Endothelial cell of umbilical vein (primary cell): ENCODE data around the gene IGFBP6. TPM values are rescaled to one million over a fixed set of nuclear protein-coding genes. Genes with fewer than 3 reads are reported as not detected.
"Not testable (repeated sequence)": the region's sequence is repeated elsewhere in the genome, so short reads cannot be mapped to it uniquely, and the experiment has no call there.

Source experiments
- BruUV-seq: library from RNA; stranded (reverse); fragments of 400-500 nt; replicated peaks from 2 replicates; lab custom pipeline; 2021; lab: Mats Ljungman, UMichigan
- CTCF ChIA-PET: fragments of 300-600, 350-600 bp; sonication (Branson Sonifier 250); formaldehyde crosslinking; loops from one replicate; lab custom pipeline; 2021; ENCODE audit warnings: antibody characterized with exemption, inconsistent platforms; lab: Charles Lee
- POLR2A ChIA-PET: fragments of 300-600, 350-600 bp; sonication (Branson Sonifier 250); formaldehyde crosslinking; loops from one replicate; lab custom pipeline; 2021; ENCODE audit warnings: antibody characterized with exemption, inconsistent platforms; lab: Charles Lee
- DNase-seq: peaks from one replicate; pipeline ENCODE4 v3.0.0-alpha.2; 2011; ENCODE audit warnings: low read depth, low spot score
- FAIRE-seq: peaks from 2 replicates; lab custom pipeline; 2011; peaks lifted over from hg19 to GRCh38; lab: Jason Lieb, UNC
- H2AFZ ChIP-seq: 2 replicates; pipeline ENCODE4 v1.6.0; 2012; ENCODE audit warnings: low read depth, low read length, control low read depth, inconsistent platforms
- H3K27ac ChIP-seq: 2 replicates; pipeline ENCODE4 v1.5.1; 2011; ENCODE audit warnings: low read depth, mild to moderate bottlenecking, control low read depth, low read length, moderate library complexity; ENCODE audit not compliant: insufficient read depth
- H3K27me3 ChIP-seq, 2 experiments: 2 replicates each; pipeline versions ENCODE4 v1.6.0 to v1.6.1; 2011; ENCODE audit warnings: low read length in 2 of 2, mixed read lengths in 1 of 2; ENCODE audit not compliant: control insufficient read depth in 2 of 2, insufficient read depth in 2 of 2
- H3K36me3 ChIP-seq, 2 experiments: 2 replicates in 1 of 2; 3 replicates in 1 of 2; pipeline ENCODE4 v1.5.1; 2011; ENCODE audit warnings: low read length in 2 of 2, mild to moderate bottlenecking in 1 of 2, moderate library complexity in 1 of 2; ENCODE audit not compliant: control insufficient read depth in 2 of 2, insufficient read depth in 2 of 2; ENCODE audit errors: extremely low read depth in 1 of 2
- H3K4me1 ChIP-seq: 3 replicates; pipeline ENCODE4 v1.5.1; 2011; ENCODE audit warnings: mild to moderate bottlenecking, low read length; ENCODE audit not compliant: control insufficient read depth, insufficient read depth; ENCODE audit errors: extremely low read depth
- H3K4me2 ChIP-seq: 2 replicates; pipeline ENCODE4 v1.6.1; 2011; ENCODE audit warnings: low read length, control low read depth, mixed read lengths; ENCODE audit not compliant: insufficient read depth
- H3K4me3 ChIP-seq, 3 experiments: fragments of 200-600 bp in 1 of 3; sonication (generic), shearing (Covaris generic) in 1 of 3; replicated peaks in 1 of 3; 2 replicates each; pipeline ENCODE4 v1.5.1; 2011 to 2016; ENCODE audit warnings: control low read depth in 3 of 3, low read length in 3 of 3, mild to moderate bottlenecking in 2 of 3, inconsistent platforms in 1 of 3, low read depth in 1 of 3, moderate library complexity in 1 of 3; ENCODE audit not compliant: insufficient read depth in 1 of 3
- H3K79me2 ChIP-seq: 2 replicates; pipeline ENCODE4 v1.6.0; 2012; ENCODE audit warnings: low read length, inconsistent platforms; ENCODE audit not compliant: control insufficient read depth, insufficient read depth
- H3K9ac ChIP-seq: replicated peaks from 2 replicates; pipeline ENCODE3; 2011; ENCODE audit warnings: low read length, control low read depth; ENCODE audit not compliant: insufficient read depth; ENCODE audit errors: extremely low read depth
- H3K9me1 ChIP-seq: replicated peaks from 3 replicates; pipeline ENCODE4 v1.6.0; 2011; ENCODE audit warnings: mild to moderate bottlenecking, low read length; ENCODE audit not compliant: control insufficient read depth, insufficient read depth; ENCODE audit errors: extremely low read depth
- H3K9me3 ChIP-seq: replicated peaks from 2 replicates; pipeline ENCODE4 v1.5.1; 2012; ENCODE audit warnings: low read length, inconsistent platforms; ENCODE audit not compliant: control insufficient read depth, insufficient read depth
- H4K20me1 ChIP-seq: replicated peaks from 2 replicates; pipeline ENCODE3; 2011; ENCODE audit warnings: mild to moderate bottlenecking, low read length; ENCODE audit not compliant: control insufficient read depth, insufficient read depth; ENCODE audit errors: extremely low read depth
- CTCF ChIP-seq, 2 donors: IDR thresholded peaks; 1 replicate in 1 of 2; 2 replicates in 1 of 2; pipeline ENCODE4 v1.5.1; 2011; ENCODE audit warnings: low read length in 2 of 2, mild to moderate bottlenecking in 2 of 2, moderate library complexity in 2 of 2, control low read depth in 1 of 2, inconsistent platforms in 1 of 2, low read depth in 1 of 2; ENCODE audit not compliant: insufficient read depth in 1 of 2; ENCODE audit errors: extremely low read depth in 1 of 2
- EZH2 ChIP-seq: IDR thresholded peaks from 2 replicates; pipeline ENCODE4 v1.6.1; 2012; ENCODE audit warnings: borderline replicate concordance, low read depth, mild to moderate bottlenecking, moderate library complexity, low read length, inconsistent platforms; ENCODE audit not compliant: severe bottlenecking
- FOS ChIP-seq: IDR thresholded peaks from 2 replicates; pipeline ENCODE4 v1.6.1; 2011; ENCODE audit warnings: mild to moderate bottlenecking, low read length, moderate library complexity, borderline replicate concordance; ENCODE audit not compliant: insufficient read depth
- GATA2 ChIP-seq: IDR thresholded peaks from 2 replicates; pipeline ENCODE4 v1.7.0; 2011; ENCODE audit warnings: low read depth, mild to moderate bottlenecking, moderate library complexity, mixed read lengths, low read length; ENCODE audit not compliant: insufficient read length, insufficient read depth
- JUN ChIP-seq: IDR thresholded peaks from 2 replicates; pipeline ENCODE4 v1.6.1; 2011; ENCODE audit warnings: borderline replicate concordance, low read depth; ENCODE audit not compliant: insufficient read length, insufficient read depth
- MAX ChIP-seq: IDR thresholded peaks from 2 replicates; pipeline ENCODE4 v1.6.1; 2011; ENCODE audit not compliant: insufficient read depth, insufficient read length
- MYC ChIP-seq: IDR thresholded peaks from one replicate; pipeline ENCODE4 v1.6.1; 2011; ENCODE audit warnings: mild to moderate bottlenecking, low read depth, low read length
- POLR2A ChIP-seq: IDR thresholded peaks from 2 replicates; pipeline ENCODE4 v1.6.1; 2012; ENCODE audit warnings: low read depth, mild to moderate bottlenecking, control low read depth, low read length
- POLR2AphosphoS5 ChIP-seq: IDR thresholded peaks from 2 replicates; pipeline ENCODE4 v1.6.1; 2012; ENCODE audit warnings: low read depth, mild to moderate bottlenecking, control low read depth, low read length, moderate library complexity; ENCODE audit not compliant: insufficient read depth
- dilution Hi-C: fragments of 300-500 bp; cut with MboI; formaldehyde crosslinking; loops from one replicate; pipeline ENCODE4 v1.15.0; 2019; ENCODE audit warnings: low sequenced_read_pairs; ENCODE audit not compliant: extremely low pct_ligation_motif_present
- intact Hi-C: fragments of 100-400 bp; cut with micrococcal nuclease; formaldehyde crosslinking; loops from one replicate; pipeline ENCODE4 v1.10.0; 2022
- polyA plus RNA-seq, 4 experiments: library from polyadenylated mRNA; depleted of rRNA in 3 of 4; stranded (reverse) in 3 of 4; unstranded in 1 of 4; fragments of >200 nt; gene quantifications; 2 replicates each; pipeline versions ENCODE4 v1.2.1 to v1.2.3, GENCODE V29; 2011 to 2012; ENCODE audit warnings: missing spikeins in 1 of 4
- total RNA-seq: library from RNA; stranded (reverse); gene quantifications from 2 replicates; pipeline ENCODE4 v1.2.3, GENCODE V29; 2021

The IGFBP6 gene
- total and polyA plus RNA-seq, 2 donors (not counting 3 experiments of a cell fraction or from before 2014, with no cell fraction given): 14.1 to 18.2 TPM

DNA sequence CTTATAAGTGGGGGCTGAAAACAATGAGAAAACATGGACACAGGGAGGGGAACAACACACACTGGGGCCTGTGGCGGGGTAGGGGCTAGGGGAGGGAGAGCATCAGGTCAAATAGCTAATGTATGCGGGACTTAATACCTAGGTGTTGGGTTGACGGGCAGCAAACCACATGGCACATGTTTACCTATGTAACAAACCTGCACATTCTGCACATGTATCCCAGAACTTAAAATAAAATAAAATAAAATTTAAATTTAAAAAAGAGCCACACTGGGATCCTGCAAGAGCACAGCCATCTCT lies 1.9 kb upstream of the IGFBP6 start:
- H3K27ac ChIP-seq, POLR2A ChIA-PET, H3K79me2 ChIP-seq, dilution Hi-C loops, H3K9me1 ChIP-seq, H2AFZ ChIP-seq, H4K20me1 ChIP-seq, H3K9ac ChIP-seq, H3K9me3 ChIP-seq, H3K4me2 ChIP-seq, H3K27me3 ChIP-seq, FAIRE-seq, BruUV-seq, DNase-seq, H3K36me3 ChIP-seq, H3K4me3 ChIP-seq: not testable (repeated sequence)
- H3K4me1 ChIP-seq: peaks cover 27% of the 10 kb centered on the region
- intact Hi-C loops: loop anchor here (5.0 kb wide), 1 partner anchor 43 kb away; the partner anchor contains the start of gene TNS2
- CTCF ChIA-PET: interaction anchor here (1.0 to 10.8 kb wide), 3 partner anchors 9 to 102 kb away, joined by 3 to 463 read pairs (median 4); no protein-coding TSS in a partner anchor

DNA sequence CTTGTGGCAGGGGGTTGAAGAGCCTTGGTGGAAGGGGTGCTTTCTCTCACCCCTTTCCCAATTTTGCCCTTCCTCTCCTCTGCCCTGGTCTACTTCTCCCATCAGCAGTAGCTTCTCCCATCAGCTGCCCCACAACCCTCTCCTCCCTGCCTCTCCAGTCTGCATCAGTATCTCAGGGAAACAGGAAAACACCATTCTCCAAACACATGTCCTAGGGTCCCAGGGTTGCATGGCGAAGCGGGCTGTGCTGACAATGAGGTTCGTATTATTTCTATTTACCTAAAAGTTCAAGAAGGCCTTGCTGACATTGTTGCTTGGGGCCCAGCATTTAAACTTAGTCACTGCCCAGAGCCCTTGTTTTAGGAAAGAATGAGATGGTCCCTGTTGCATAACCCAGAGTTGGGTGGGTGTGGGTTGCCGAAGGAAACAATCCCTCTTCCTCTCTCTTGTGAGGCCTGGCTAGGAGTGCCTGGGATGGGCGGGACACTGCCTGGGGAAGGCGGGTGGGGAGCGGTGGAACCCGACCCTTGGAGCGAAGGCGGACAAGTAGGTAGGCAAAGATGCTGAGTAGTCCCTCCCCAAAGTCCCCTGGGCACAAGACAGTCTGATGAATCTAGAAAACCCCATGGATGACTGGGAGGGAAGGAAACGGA lies 1.3 kb upstream of the IGFBP6 start:
- peaks cover 27% of the 10 kb centered on the region for H3K4me1 ChIP-seq
- no peak overlapping the region for H3K9ac ChIP-seq
- H3K4me3 ChIP-seq: no peak overlapping the region
- no peak overlapping the region for H3K27ac ChIP-seq
- dilution Hi-C loops: no loop called here
- no peaks in the 10 kb centered on the region for H3K9me1 ChIP-seq
- no peak for FAIRE-seq
- H3K36me3 ChIP-seq: no peaks in the 10 kb centered on the region
- intact Hi-C loops: loop anchor here (5.0 kb wide), 1 partner anchor 44 kb away; the partner anchor contains the start of gene TNS2
- BruUV-seq: no TSS peak
- H3K4me2 ChIP-seq: no peak overlapping the region
- no peak for TF ChIP-seq MAX
- TF ChIP-seq CTCF (IDR thresholded peaks at IDR 0.05; ENCODE audit: extremely low read depth in 1 of 2, insufficient read depth in 1 of 2, low read depth in 1 of 2, low read length in 2 of 2): no peak
- no peak for TF ChIP-seq MYC
- TF ChIP-seq JUN: no peak
- TF ChIP-seq GATA2: no peak
- no peak for TF ChIP-seq EZH2
- TF ChIP-seq POLR2AphosphoS5: no peak
- no peak for TF ChIP-seq FOS
- no peak for TF ChIP-seq POLR2A
- H4K20me1 ChIP-seq: no peaks in the 10 kb centered on the region
- ChIA-PET CTCF (interaction anchor here (1.0 to 10.8 kb wide), 4 partner anchors 10 to 101 kb away, joined by 3 to 463 read pairs (median 4); partner anchors contain the start of gene SPRYD3), POLR2A (no interaction called here)
- H2AFZ ChIP-seq: no peak overlapping the region
- H3K9me3 ChIP-seq: no peaks in the 10 kb centered on the region
- H3K79me2 ChIP-seq: no peaks in the 10 kb centered on the region
- no peaks in the 10 kb centered on the region for H3K27me3 ChIP-seq
- no peak for DNase-seq
